Subcutaneous abdominal adipose tissue (tissue), 5 donors: Measurements from ENCODE around the gene GAREM2.
A peak's percentile ranks its signal among the peaks of the same experiment; 100 is the strongest.

ENCODE experiments used
- H3K27ac ChIP-seq: one replicate; pipeline ENCODE4 v1.7.0; 2013; ENCODE audit warnings: low read depth, mild to moderate bottlenecking, inconsistent platforms, low read length, moderate library complexity
- H3K27me3 ChIP-seq, 5 donors: one replicate each; pipeline ENCODE4 v1.7.0; 2013; ENCODE audit warnings: low read length in 5 of 5, inconsistent platforms in 1 of 5; ENCODE audit not compliant: control insufficient read depth in 5 of 5, insufficient read depth in 4 of 5
- H3K36me3 ChIP-seq, 5 donors: one replicate each; pipeline ENCODE4 v1.7.0; 2013; ENCODE audit warnings: low read length in 5 of 5; ENCODE audit not compliant: control insufficient read depth in 5 of 5, insufficient read depth in 5 of 5
- H3K4me1 ChIP-seq, 5 donors: one replicate each; pipeline ENCODE4 v1.7.0; 2013; ENCODE audit warnings: low read length in 5 of 5, mild to moderate bottlenecking in 3 of 5, moderate library complexity in 1 of 5; ENCODE audit not compliant: control insufficient read depth in 5 of 5, insufficient read depth in 5 of 5
- H3K4me3 ChIP-seq, 5 donors: one replicate each; pipeline ENCODE4 v1.7.0; 2013; ENCODE audit warnings: low read length in 5 of 5, low read depth in 1 of 5
- H3K9ac ChIP-seq, 5 donors: one replicate each; pipeline ENCODE4 v1.7.0; 2013; ENCODE audit warnings: low read length in 5 of 5, mild to moderate bottlenecking in 4 of 5, moderate library complexity in 3 of 5
- H3K9me3 ChIP-seq, 5 donors: one replicate each; pipeline ENCODE4 v1.7.0; 2013; ENCODE audit warnings: low read length in 5 of 5; ENCODE audit not compliant: control insufficient read depth in 5 of 5
- donor health status: healthy.
- donor health status: healthy.
- donor health status: healthy.
- donor health status: healthy.
- donor health status: healthy.

Gene GAREM2

DNA sequence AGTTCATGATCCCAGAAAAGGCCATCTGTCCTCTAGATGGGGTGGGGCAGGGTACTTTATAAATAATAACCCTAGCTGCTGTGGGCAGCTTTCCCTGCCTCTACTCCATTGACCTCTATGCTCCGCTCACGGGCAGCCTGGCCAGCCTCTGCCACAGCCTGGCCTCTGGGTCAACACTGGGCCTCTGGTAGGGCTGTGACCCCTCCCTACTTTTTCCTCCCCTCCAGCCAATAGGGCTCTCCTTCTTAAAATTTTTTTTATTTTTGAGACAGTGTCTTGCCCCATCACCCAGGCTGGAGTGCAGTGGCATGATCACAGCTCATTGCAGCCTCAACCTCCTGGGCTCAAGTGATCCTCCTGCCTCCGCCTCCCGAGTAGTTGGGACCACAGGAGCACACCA lies 4.1 kb upstream of the GAREM2 start:
- H3K36me3 ChIP-seq, result no peaks in the 10 kb centered on the region
- H3K27me3 ChIP-seq, result peaks cover 0 to 10% (median 5%) of the 10 kb centered on the region in 5 donors
- H3K27ac ChIP-seq, result no peak overlapping the region
- peaks cover 0 to 11% (median 7%) of the 10 kb centered on the region in 5 donors for H3K4me1 ChIP-seq
- H3K9ac ChIP-seq, result no peak overlapping the region
- no peak overlapping the region for H3K4me3 ChIP-seq
- no peaks in the 10 kb centered on the region for H3K9me3 ChIP-seq

DNA sequence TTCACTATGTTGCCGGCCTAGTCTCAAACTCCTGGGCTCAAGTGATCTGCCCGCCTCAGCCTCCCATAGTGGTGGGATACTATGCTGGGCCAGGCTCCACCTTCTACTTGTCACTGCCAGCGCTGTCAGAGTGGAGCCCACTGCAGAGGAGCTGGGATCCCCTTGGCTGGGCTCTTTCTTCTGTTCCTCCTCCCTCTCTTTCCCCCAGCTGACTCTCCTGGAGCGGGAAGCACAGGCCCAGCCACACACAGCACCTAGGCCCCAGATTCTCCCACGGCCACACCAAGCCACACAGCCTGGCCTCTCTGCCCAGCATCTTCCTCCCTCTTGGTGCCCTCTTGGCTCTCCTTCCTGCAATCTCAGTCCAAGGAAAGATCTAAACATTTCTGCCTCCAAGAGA lies 3.7 kb upstream of the GAREM2 start:
- peaks cover 3 to 13% (median 9%) of the 10 kb centered on the region in 5 donors for H3K27me3 ChIP-seq
- H3K36me3 ChIP-seq, result no peaks in the 10 kb centered on the region
- H3K9ac ChIP-seq, result no peak overlapping the region
- no peak overlapping the region for H3K4me3 ChIP-seq
- H3K27ac ChIP-seq, result no peak overlapping the region
- H3K4me1 ChIP-seq, result peaks cover 0 to 16% (median 7%) of the 10 kb centered on the region in 5 donors
- no peaks in the 10 kb centered on the region for H3K9me3 ChIP-seq

DNA sequence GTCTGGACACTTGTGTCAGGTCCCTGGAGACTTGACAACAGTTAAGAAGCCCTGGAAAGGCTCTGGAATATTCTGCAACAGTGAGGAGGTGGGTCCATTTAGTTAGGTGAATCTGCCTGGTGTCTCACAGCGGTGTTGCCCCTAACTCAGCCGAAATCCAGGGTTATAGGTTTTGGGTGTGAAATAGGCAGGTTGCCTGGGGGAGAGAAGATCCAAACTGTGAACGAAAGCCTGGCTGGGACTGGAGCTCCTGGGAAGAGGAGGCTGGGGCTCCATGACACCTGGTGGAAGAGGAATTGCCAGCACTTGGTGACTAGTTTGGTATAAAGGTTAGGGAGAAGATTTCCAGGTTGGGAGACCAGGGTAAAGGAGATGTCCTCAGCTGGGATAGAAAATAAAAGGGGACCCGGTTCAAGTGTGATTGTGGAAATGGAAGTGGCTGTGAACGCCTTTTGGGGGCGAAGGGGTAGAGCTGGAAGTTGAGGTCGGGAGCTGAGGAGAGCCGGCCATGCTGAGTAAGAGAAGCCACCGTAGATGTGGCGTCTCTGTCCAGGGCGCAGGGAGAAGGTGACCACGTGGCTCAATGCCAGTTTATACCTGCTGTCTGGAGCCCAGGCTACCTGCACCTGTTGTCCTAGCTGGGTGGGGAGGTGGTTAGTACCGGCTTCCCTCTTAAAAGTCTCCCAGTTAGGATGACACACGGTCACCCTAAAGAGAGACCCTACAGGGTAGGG lies 3.0 kb upstream of the GAREM2 start:
- Histone ChIP-seq H3K4me3 (no peak overlapping the region), H3K27me3 (peaks cover 9 to 20% (median 15%) of the 10 kb centered on the region in 5 donors), H3K27ac (no peak overlapping the region), H3K9ac (no peak overlapping the region), H3K9me3 (no peaks in the 10 kb centered on the region), H3K36me3 (no peaks in the 10 kb centered on the region), H3K4me1 (peaks cover 0 to 16% (median 7%) of the 10 kb centered on the region in 5 donors)

DNA sequence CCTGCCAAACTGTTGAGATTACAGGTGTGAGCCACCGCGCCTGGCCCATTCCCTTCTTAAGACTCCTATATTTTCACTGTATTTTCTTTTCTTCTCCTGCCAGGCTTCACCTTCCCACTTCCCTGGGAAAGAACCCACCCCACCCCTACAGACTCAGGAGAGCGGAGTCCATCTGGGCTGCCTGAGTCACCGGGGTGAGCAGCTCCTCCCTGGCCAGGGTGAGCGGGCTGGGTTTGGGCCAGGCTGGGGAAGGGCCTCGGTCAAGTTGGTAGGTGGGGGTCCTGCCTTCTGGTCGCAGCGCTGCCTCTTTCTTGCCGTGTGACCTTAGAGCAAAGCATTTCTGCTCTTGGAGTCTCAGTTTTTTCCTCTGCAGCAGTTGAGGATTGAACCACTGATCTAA lies 2.1 kb upstream of the GAREM2 start:
- Histone ChIP-seq H3K36me3 (no peaks in the 10 kb centered on the region), H3K9me3 (no peaks in the 10 kb centered on the region), H3K27ac (no peak overlapping the region), H3K4me1 (peaks cover 0 to 16% (median 7%) of the 10 kb centered on the region in 5 donors), H3K9ac (no peak overlapping the region), H3K4me3 (no peak overlapping the region), H3K27me3 (peaks cover 12 to 28% (median 23%) of the 10 kb centered on the region in 5 donors)

DNA sequence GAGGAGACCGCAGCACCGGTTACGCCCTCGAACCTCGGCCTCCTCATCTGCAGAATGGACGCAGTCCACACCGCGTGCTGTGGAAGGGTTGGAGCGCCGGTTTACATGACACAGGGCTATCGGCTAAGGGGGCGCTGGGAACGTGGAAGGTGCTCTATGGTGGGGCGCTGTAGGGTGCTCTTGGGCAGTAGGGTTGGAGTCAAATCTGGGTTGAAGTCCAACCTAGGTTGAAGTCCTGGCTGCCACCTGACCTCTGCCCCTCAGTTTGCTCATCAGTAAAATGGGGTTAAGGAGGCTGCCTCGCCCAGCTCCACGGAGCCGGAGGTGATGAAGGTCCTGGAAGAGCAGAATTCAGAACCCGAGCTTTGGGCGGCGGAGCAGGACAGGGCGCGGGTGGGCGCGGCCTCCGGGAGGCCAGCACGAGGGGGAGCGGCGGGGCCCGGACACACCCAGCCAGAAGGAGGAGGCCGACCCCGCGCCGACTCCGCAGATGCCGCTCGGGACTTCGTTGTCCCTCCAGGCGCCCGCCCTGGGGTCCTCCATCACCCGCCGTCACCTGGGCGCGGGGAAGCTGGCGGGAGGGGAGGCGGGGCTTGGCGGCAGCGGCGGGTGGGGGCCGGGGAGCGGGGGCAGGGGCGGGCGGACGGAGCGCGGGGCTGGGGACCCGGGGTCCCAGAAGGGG lies 558 bp upstream of the GAREM2 start:
- H3K4me3 ChIP-seq, result peak overlapping the region in 3 of 5 donors; percentile 6 to 37 (median 28)
- H3K27me3 ChIP-seq, result peaks cover 13 to 35% (median 28%) of the 10 kb centered on the region in 5 donors
- H3K9me3 ChIP-seq, result no peaks in the 10 kb centered on the region
- H3K9ac ChIP-seq, result no peak overlapping the region
- H3K27ac ChIP-seq, result no peak overlapping the region
- peaks cover 0 to 16% (median 7%) of the 10 kb centered on the region in 5 donors for H3K4me1 ChIP-seq
- H3K36me3 ChIP-seq, result no peaks in the 10 kb centered on the region

DNA sequence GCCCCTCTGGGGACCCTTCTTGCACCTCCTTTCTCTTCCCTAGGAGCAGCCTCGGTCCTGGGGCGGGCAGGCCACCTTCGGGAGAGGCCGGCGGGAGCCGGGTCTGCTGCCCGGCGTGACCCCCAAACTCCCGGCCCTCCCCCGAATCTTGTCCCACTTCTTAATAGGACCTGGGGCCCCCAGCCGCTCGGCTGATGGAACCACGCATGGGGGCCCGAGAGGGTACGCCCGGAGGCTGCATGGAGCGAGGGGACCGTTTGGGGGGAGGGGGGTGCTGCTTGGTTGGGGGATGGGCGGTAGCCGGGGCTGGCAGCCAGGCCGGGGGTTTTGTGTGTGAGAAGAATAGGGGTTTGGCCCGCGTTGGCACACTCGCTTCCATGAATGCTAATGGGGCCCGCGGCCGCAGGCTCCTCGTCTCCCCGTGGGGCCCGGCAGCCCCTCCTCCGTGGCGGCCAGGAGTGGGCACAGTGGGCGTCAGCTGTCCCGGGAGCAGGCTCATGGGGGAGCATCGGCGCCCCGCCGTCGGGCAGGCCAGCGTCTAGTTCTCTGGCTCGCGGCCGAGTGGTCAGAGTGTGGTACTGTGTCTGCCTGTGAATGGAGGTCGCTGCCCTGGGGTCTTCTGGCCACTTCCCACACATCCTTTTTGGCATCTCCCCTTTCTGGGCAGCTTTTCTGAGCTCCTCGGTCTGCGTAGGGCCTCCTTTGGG lies 1.0 kb downstream of the GAREM2 start:
- no peak overlapping the region for H3K9ac ChIP-seq
- peaks cover 0 to 21% (median 8%) of the 10 kb centered on the region in 5 donors for H3K4me1 ChIP-seq
- no peaks in the 10 kb centered on the region for H3K36me3 ChIP-seq
- H3K27ac ChIP-seq, result no peak overlapping the region
- H3K4me3 ChIP-seq, result no peak overlapping the region
- H3K9me3 ChIP-seq, result no peaks in the 10 kb centered on the region
- peaks cover 13 to 38% (median 28%) of the 10 kb centered on the region in 5 donors for H3K27me3 ChIP-seq

DNA sequence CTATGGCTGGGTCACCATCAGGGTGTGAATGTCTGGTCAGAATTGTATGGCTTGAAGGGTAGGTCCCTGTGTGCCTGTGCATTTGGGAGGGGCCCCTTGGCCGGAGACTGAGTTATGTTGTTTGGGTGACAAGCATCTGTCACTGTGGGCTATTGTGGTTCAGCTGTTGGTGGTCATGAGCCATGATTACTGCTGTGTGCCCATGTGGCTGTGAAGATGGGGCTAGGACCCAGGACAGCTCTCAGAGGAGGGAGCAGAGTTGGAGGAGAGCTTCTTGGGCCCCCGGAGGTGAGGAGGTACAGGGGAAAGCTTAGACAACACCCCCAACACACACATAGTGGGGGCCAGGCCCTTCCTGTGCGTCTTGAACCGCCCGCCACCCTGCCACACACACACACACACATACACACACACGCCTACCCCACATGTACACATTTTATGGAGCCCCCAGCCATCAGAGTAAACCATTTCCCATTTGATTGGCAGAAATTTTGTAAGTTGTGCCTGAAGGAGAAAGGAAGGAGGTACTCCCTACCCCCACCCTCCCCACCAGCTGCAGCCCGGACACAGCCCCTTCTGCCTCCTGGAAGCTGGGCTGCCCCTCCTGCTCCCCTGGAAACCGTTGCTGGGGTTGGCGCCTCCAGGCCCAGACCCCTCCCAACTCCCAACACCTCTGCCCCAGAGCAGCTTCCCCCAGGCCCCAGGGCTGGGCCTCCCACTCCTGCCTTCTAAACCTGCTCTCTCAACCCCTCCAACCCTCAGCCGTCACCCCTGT lies 2.0 kb downstream of the GAREM2 start:
- Histone ChIP-seq H3K9ac (no peak overlapping the region), H3K4me1 (peaks cover 0 to 30% (median 16%) of the 10 kb centered on the region in 5 donors), H3K36me3 (no peaks in the 10 kb centered on the region), H3K9me3 (no peaks in the 10 kb centered on the region), H3K27ac (no peak overlapping the region), H3K27me3 (peaks cover 13 to 43% (median 28%) of the 10 kb centered on the region in 5 donors), H3K4me3 (no peak overlapping the region)

DNA sequence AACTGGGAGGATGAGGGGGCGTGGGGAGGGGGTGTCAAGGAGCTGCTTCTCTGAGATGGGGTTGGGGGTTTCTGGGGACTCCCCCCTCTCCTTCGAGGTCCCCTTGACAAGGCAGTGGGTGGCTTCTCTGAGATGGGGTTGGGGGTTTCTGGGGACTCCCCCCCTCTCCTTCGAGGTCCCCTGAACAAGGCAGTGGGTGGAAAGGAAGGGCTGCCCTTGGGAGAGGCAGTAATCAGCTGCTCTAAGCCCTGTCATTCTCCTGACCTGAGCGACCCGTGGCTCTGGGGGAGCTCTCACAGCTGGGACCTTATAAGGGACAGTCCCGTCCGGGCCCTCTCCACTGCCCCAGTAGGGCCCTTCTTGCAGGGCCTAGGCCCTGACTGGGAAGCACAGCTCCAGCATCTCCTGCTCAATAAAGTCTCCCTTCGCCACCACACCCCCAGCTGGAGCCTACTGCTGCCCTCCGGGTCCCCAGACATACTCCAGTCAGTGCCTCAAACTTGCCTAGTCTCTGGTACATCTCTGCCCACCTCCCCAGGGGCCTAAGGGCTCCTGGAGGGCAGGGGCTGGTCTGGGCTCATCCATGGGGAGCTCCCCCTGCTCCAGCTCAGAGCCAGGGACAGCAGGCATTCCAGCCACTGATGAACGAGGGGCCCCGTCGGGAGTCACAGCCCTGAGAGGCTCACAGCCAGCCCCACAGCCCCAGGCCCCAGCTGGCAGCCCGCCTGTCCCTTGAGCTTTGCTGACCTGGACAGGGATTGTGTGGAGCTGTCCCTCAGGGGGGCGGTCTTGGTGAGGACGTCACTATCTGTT lies 2.8 kb downstream of the GAREM2 start:
- Histone ChIP-seq H3K27ac (no peak overlapping the region), H3K27me3 (peaks cover 13 to 48% (median 28%) of the 10 kb centered on the region in 5 donors), H3K9me3 (no peaks in the 10 kb centered on the region), H3K36me3 (no peaks in the 10 kb centered on the region), H3K4me1 (peaks cover 0 to 34% (median 21%) of the 10 kb centered on the region in 5 donors), H3K4me3 (no peak overlapping the region), H3K9ac (no peak overlapping the region)

DNA sequence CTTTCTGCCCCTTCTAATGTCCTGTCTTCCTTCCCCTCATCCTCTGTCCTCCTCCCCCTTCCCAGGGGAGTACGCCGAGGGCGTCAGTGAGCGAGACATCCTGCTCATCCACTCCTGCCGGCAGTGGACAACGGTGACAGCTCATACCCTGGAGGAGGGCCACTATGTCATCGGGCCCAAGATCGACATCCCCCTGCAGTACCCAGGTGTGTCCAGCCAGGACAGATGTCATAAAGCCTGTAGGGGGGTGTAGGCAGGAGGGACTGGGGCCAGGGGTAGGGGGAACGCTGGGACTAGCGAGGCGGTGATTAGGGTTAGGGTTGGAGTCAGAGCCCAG lies 3.4 kb downstream of the GAREM2 start:
- no peaks in the 10 kb centered on the region for H3K9me3 ChIP-seq
- H3K36me3 ChIP-seq, result no peaks in the 10 kb centered on the region
- no peak overlapping the region for H3K9ac ChIP-seq
- no peak overlapping the region for H3K4me3 ChIP-seq
- no peak overlapping the region for H3K27ac ChIP-seq
- H3K4me1 ChIP-seq, result peaks cover 0 to 34% (median 21%) of the 10 kb centered on the region in 5 donors
- peaks cover 13 to 48% (median 28%) of the 10 kb centered on the region in 5 donors for H3K27me3 ChIP-seq
